Measurements from ENCODE around the gene CTTN. TPM values are rescaled to one million over a fixed set of nuclear protein-coding genes. Genes with fewer than 3 reads are reported as not detected.

Gene CTTN
- total and polyA plus RNA-seq, 2 of the 8 experiments (the other 6 are each of a cell fraction or from before 2014, with no cell fraction given): 84.6 to 216 TPM

DNA sequence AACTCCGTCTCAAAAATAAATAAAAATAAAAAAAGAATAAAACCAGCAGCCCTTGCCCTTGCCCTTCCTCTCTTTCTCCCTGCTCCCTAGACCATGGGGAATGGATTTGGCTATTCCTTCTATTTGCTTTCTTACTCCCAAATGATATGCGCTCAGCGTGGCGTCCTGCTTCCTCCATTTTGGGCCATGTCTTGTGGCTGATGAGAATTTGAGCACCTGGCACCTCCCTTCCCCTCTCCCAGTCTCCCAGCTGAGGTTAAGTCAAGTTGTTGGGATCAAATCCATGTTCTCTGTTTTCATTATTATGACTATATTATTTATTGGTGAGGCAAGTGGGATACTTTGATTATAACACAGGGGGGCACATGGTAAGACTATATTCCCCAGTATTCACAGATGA, 10.8 kb upstream of the CTTN start (continued):
- no peak for TF ChIP-seq SRF (IDR thresholded peaks at IDR 0.05; ENCODE audit: low read depth, low read length)
- no peak for TF ChIP-seq RAD21 (IDR thresholded peaks at IDR 0.05 in 1 of 2, conservative IDR thresholded peaks at IDR 0.05 in 1 of 2; ENCODE audit: low read depth in 2 of 2, low read length in 2 of 2)
- TF ChIP-seq RXRA (IDR thresholded peaks at IDR 0.05; ENCODE audit: insufficient read depth, low read depth, low read length): no peak

Data from H1 (cell line).